Mesothelial cell of epicardium (in vitro differentiated cells): ENCODE measurements around the gene TBCEL. TPM values are rescaled to one million over a fixed set of nuclear protein-coding genes. Genes with fewer than 3 reads are reported as not detected.

Experiments
- DNase-seq, 2 experiments: peaks; one replicate each; pipeline ENCODE4 v3.0.0; 2021; ENCODE audit warnings: low spot score in 2 of 2; ENCODE audit not compliant: unreplicated experiment in 2 of 2
- H3K27ac Mint-ChIP-seq: 2 replicates; pipeline ENCODE4 v1.8.0; 2021; ENCODE audit warnings: mixed read lengths
- H3K27me3 Mint-ChIP-seq: 2 replicates; pipeline ENCODE4 v1.8.0; 2021; ENCODE audit warnings: low read depth, mixed read lengths
- H3K36me3 Mint-ChIP-seq: 2 replicates; pipeline ENCODE4 v1.8.0; 2021; ENCODE audit warnings: mixed read lengths
- H3K4me1 Mint-ChIP-seq: 2 replicates; pipeline ENCODE4 v1.8.0; 2021; ENCODE audit warnings: mixed read lengths
- H3K4me3 Mint-ChIP-seq: 2 replicates; pipeline ENCODE4 v1.8.0; 2021; ENCODE audit warnings: mild to moderate bottlenecking, moderate library complexity, mixed read lengths
- H3K9me3 Mint-ChIP-seq: 2 replicates; pipeline ENCODE4 v1.8.0; 2021; ENCODE audit warnings: mixed read lengths
- total RNA-seq: library from RNA; stranded (reverse); gene quantifications from 3 replicates; pipeline ENCODE4 v1.2.1, GENCODE V29; 2021
- TF ChIP-seq, protein P1 (sequence below): fragments of 200-600 bp; sonication (generic); IDR thresholded peaks from one replicate; pipeline ENCODE4 v1.5.0; 2021; ENCODE audit warnings: antibody characterized with exemption; ENCODE audit not compliant: unreplicated experiment

The TBCEL gene
- total RNA-seq, 1 donor from 2014 or later = 32.3 TPM

DNA sequence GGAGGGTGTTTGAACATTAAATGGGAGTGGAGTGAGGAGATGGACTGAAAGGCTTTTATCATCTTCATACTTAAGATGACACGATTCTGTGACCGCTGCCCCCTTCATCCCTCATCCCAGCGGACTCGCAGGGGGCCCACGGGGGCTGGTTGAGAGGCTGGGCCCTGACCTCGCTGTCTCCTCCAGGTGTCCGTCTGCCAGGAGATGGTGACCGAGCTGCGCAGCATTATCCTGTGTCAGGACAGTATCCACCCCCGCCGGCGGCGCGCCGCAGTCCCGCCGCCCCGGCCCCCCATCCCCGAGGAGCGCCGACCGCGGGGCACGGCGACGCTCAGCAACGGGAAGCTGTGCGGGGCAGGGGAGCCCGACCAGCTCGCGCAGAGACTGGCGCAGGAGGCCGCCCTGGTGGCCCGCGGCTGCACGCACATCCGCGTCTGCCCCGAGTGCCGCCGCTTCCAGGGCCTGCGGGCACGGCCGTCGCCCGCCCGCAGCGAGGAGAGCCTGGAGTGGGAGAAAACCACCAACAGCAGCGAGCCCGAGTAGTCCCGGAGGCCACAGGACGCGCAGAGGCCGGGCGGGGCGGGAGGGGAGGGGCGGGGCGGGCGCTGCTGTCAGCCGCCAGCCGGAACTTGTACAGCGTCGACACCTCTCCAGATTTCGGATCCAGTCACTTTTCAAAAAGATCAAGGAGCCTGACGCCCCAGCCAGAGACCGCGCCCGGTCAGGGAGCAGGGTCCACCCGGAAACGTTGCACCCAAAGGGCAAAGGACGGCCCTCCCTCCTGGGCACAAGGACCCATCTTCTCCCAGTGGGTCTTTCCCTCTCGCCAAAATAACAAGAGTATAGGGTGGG lies 38.0 kb upstream of the TBCEL start:
- H3K9me3 Mint-ChIP-seq = no peaks in the 10 kb centered on the region
- no peaks in the 10 kb centered on the region for H3K36me3 Mint-ChIP-seq
- no peak overlapping the region for H3K27ac Mint-ChIP-seq
- H3K4me3 Mint-ChIP-seq = peak overlapping the region; percentile 57
- TF ChIP-seq, protein P1, sequence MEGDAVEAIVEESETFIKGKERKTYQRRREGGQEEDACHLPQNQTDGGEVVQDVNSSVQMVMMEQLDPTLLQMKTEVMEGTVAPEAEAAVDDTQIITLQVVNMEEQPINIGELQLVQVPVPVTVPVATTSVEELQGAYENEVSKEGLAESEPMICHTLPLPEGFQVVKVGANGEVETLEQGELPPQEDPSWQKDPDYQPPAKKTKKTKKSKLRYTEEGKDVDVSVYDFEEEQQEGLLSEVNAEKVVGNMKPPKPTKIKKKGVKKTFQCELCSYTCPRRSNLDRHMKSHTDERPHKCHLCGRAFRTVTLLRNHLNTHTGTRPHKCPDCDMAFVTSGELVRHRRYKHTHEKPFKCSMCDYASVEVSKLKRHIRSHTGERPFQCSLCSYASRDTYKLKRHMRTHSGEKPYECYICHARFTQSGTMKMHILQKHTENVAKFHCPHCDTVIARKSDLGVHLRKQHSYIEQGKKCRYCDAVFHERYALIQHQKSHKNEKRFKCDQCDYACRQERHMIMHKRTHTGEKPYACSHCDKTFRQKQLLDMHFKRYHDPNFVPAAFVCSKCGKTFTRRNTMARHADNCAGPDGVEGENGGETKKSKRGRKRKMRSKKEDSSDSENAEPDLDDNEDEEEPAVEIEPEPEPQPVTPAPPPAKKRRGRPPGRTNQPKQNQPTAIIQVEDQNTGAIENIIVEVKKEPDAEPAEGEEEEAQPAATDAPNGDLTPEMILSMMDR = no peak
- peak in 1 of 2 experiments; percentile 54 for DNase-seq
- H3K27me3 Mint-ChIP-seq = peaks cover 48% of the 10 kb centered on the region
- peaks cover 5% of the 10 kb centered on the region for H3K4me1 Mint-ChIP-seq

DNA sequence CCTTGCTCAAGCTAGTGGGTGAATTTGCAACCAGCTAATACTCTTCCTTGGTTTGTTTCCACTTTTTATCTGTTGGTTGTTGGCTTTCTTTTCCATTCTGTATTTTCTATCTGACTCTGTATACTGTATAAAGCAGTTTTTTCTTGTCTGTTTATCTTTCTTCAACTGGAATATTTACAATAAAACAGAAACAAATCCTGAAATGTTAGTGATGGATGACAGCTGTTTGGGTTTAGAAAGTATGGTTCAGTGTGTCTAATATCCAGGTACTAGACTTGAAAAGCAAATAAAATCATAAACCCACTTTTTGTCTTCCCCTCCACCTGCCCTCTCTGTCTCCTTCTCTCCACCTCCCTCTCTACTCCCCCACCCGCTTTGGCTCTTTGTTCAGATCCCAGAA lies 35.3 kb upstream of the TBCEL start:
- TF ChIP-seq, protein P1 = no peak
- H3K4me1 Mint-ChIP-seq = peaks cover 5% of the 10 kb centered on the region

DNA sequence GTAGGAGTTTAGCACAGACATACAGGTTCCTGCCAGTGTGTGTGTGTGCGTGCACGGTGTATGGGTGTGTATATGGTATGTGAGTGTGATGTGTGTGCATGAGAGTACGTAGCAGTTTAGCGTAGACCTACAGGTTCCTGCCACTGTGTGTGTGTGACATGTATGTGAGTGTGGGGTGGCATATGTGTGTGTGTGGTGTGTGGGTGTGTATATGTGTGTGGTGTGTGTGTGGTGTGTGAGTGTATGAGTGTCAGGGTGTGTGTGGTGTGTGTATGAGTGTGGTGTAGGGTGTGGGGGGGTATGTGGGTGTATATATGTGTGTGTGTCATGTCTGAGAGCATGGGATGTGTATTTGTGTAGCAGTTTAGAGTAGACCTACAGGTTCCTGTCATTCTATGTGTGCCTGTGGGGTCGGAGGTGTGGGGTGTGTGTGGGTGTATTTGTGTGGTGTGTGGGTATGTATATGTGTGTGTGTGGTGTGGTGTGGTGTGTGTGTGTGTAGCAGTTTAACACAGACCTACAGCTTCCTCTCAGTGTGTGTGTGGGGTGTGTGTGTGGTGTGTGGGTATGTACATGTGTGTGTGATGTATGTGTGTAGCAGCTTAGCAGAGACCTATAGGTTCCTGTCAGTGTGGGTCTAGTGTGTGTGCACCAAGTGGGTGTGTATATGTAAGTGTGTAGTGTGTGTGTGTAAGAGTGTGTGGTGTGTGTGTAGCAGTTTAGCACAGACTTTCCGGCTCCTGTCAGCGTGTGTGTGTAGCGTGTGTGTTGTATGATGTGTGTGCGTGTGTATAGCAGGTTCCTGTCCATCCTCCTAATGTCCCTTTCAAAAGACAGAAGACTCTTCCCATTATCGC lies 31.8 kb upstream of the TBCEL start:
- Mint-ChIP-seq H3K27ac (no peak overlapping the region), H3K4me1 (peaks cover 10% of the 10 kb centered on the region), H3K27me3 (peaks cover 19% of the 10 kb centered on the region), H3K4me3 (no peak overlapping the region), H3K36me3 (no peaks in the 10 kb centered on the region), H3K9me3 (no peaks in the 10 kb centered on the region)
- TF ChIP-seq, protein P1 = no peak
- no peak for DNase-seq

More for the DNA sequence above, 35.3 kb upstream of the TBCEL start:
- Mint-ChIP-seq H3K9me3 (no peaks in the 10 kb centered on the region), H3K27me3 (peaks cover 34% of the 10 kb centered on the region), H3K36me3 (no peaks in the 10 kb centered on the region), H3K27ac (no peak overlapping the region), H3K4me3 (no peak overlapping the region)
- no peak for DNase-seq

DNA sequence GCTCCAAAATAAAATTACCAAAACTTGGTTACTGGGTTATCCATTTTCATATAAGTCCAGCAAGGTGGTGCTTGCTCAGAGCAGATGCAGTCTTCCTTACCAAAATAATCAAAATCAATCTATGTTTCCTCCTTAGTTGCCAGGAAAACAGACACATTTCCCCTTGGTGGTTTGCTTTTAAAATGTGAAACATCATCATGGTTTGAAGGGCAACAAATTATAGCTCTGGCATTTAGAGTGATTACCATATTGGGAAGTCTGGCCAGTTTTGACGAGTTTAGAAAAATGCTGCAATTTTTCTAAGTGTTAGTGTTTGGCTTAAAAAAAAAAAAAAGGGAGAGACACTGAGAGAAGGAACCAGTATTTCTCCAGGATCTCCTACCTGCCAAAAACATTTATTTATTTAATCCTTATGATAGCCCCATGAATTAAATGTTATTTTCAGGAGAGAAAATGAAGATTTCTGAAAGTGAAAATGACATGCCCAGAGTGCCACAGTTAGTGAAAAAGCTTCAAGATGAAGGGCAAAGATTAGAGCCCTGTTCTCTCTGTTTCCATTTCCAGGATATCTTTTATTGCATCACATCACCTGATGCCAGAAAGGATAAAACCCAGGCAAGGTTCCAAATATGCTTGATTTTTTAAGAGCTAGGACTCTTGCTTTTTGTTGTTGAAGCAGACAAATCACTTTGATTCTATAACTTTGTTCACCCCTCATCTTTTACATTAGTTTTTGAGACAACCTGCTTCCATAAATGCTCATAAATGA lies 29.6 kb upstream of the TBCEL start:
- TF ChIP-seq, protein P1 = no peak

DNA sequence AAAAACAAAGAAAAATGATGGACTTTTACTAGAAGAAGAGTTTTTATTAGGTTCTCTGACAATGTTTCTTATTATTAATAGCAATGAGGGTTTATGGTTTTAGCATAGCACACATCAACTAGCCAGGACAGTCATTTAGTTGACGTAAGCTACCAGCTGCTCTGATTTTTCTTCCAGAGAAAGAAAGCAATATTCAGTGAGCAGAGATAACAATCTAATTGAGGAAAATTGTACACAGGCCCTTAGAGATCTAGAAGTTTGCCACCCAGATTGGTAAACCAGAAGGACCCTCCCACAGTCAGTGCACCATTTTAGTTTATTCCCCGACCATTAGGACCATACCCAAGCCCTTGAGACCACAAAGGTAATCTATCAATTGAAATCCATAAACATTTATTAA lies 28.7 kb upstream of the TBCEL start:
- Mint-ChIP-seq H3K4me3 (no peak overlapping the region), H3K36me3 (no peaks in the 10 kb centered on the region), H3K9me3 (no peaks in the 10 kb centered on the region), H3K27ac (no peak overlapping the region), H3K4me1 (peaks cover 12% of the 10 kb centered on the region), H3K27me3 (peaks cover 7% of the 10 kb centered on the region)
- TF ChIP-seq, protein P1 = no peak
- no peak for DNase-seq

More for the DNA sequence above, 29.6 kb upstream of the TBCEL start:
- DNase-seq = no peak
- peaks cover 12% of the 10 kb centered on the region for H3K4me1 Mint-ChIP-seq
- peaks cover 10% of the 10 kb centered on the region for H3K27me3 Mint-ChIP-seq
- no peak overlapping the region for H3K4me3 Mint-ChIP-seq
- no peaks in the 10 kb centered on the region for H3K36me3 Mint-ChIP-seq
- H3K9me3 Mint-ChIP-seq = no peaks in the 10 kb centered on the region
- no peak overlapping the region for H3K27ac Mint-ChIP-seq
